ENCODE results near the gene FAXC.
A peak's percentile ranks its signal among the peaks of the same experiment; 100 is the strongest.
"Not testable (repeated sequence)": the region's sequence is repeated elsewhere in the genome, so short reads cannot be mapped to it uniquely, and the experiment has no call there.

The FAXC gene

GRCh38 chr6:99341862-99342455, 7.5 kb downstream of the FAXC start:
- DNase-seq (ENCODE audit: low read depth), result no peak

- DNase-seq (ENCODE audit: low read depth), result no peak
Observed at GRCh38 chr6:99338188-99338587, 11.3 kb downstream of the FAXC start.

GRCh38 chr6:99335298-99335697, 14.2 kb downstream of the FAXC start:
- not testable (repeated sequence) for DNase-seq (ENCODE audit: low read depth)

- peak; percentile 48 for DNase-seq (ENCODE audit: low read depth)
Observed at GRCh38 chr6:99334526-99335127, 14.8 kb downstream of the FAXC start.

GRCh38 chr6:99333068-99333467, 16.4 kb downstream of the FAXC start:
- DNase-seq (ENCODE audit: low read depth), result no peak

GRCh38 chr6:99331531-99331930, 17.9 kb downstream of the FAXC start:
- no peak for DNase-seq (ENCODE audit: low read depth)

- peak; percentile 66 for DNase-seq (ENCODE audit: low read depth)
Observed at GRCh38 chr6:99330159-99330558, 19.3 kb downstream of the FAXC start.

GRCh38 chr6:99324996-99325395, 24.5 kb downstream of the FAXC start:
- DNase-seq (ENCODE audit: low read depth), result no peak

- no peak for DNase-seq (ENCODE audit: low read depth)
Observed at GRCh38 chr6:99318566-99318965, 30.9 kb downstream of the FAXC start.

- no peak for DNase-seq (ENCODE audit: low read depth)
Observed at GRCh38 chr6:99312354-99312753, 37.1 kb downstream of the FAXC start.

- DNase-seq (ENCODE audit: low read depth), result no peak
Observed at GRCh38 chr6:99310553-99310952, 38.9 kb downstream of the FAXC start.

GRCh38 chr6:99309557-99309956, 39.9 kb downstream of the FAXC start:
- no peak for DNase-seq (ENCODE audit: low read depth)

- DNase-seq (ENCODE audit: low read depth), result no peak
Observed at GRCh38 chr6:99308788-99309187, 40.7 kb downstream of the FAXC start.

GRCh38 chr6:99307295-99307907, 42.1 kb downstream of the FAXC start:
- no peak for DNase-seq (ENCODE audit: low read depth)

- no peak for DNase-seq (ENCODE audit: low read depth)
Observed at GRCh38 chr6:99306341-99306740, 43.1 kb downstream of the FAXC start.

GRCh38 chr6:99305021-99305554, 44.4 kb downstream of the FAXC start:
- no peak for DNase-seq (ENCODE audit: low read depth)

GRCh38 chr6:99297415-99297814, 52.1 kb downstream of the FAXC start:
- no peak for DNase-seq (ENCODE audit: low read depth)

- no peak for DNase-seq (ENCODE audit: low read depth)
Observed at GRCh38 chr6:99297006-99297405, 52.5 kb downstream of the FAXC start.

GRCh38 chr6:99296261-99296660, 53.2 kb downstream of the FAXC start:
- no peak for DNase-seq (ENCODE audit: low read depth)

- DNase-seq (ENCODE audit: low read depth), result no peak
Observed at GRCh38 chr6:99295276-99295675, 54.2 kb downstream of the FAXC start.

- DNase-seq (ENCODE audit: low read depth), result no peak
Observed at GRCh38 chr6:99294786-99295185, 54.7 kb downstream of the FAXC start.

GRCh38 chr6:99289701-99290100, 59.8 kb downstream of the FAXC start:
- no peak for DNase-seq (ENCODE audit: low read depth)

GRCh38 chr6:99288668-99289067, 60.8 kb downstream of the FAXC start:
- no peak for DNase-seq (ENCODE audit: low read depth)

- no peak for DNase-seq (ENCODE audit: low read depth)
Observed at GRCh38 chr6:99287523-99287922, 62.0 kb downstream of the FAXC start.

Measured in fibroblast of gingiva (primary cell).